Measurements from ENCODE around the gene TOGARAM2.

Gene TOGARAM2

GRCh38 chr2:28981016-28981441 lies at the start of gene TOGARAM2:
TOGARAM2 (plus strand) TSS chr2:28981298; CDS start chr2:28994835, 13,537 bp downstream.
- no peak for DNase-seq (ENCODE audit: low read depth in 2 of 2)

GRCh38 chr2:28934769-28935168 lies 46.3 kb upstream of the TOGARAM2 start:
- no peak for DNase-seq (ENCODE audit: low read depth in 2 of 2)

GRCh38 chr2:28941008-28941407 lies 40.1 kb upstream of the TOGARAM2 start:
- DNase-seq (ENCODE audit: low read depth in 2 of 2): no peak

- no peak for DNase-seq (ENCODE audit: low read depth in 2 of 2)
Observed at GRCh38 chr2:28944535-28945248, 36.4 kb upstream of the TOGARAM2 start.

GRCh38 chr2:28948160-28948559 lies 32.9 kb upstream of the TOGARAM2 start:
- DNase-seq (ENCODE audit: low read depth in 2 of 2): no peak

GRCh38 chr2:28949190-28949589 lies 31.9 kb upstream of the TOGARAM2 start:
- no peak for DNase-seq (ENCODE audit: low read depth in 2 of 2)

GRCh38 chr2:28949617-28950305 lies 31.3 kb upstream of the TOGARAM2 start:
- DNase-seq (ENCODE audit: low read depth in 2 of 2): no peak

GRCh38 chr2:28950941-28951630 lies 30.0 kb upstream of the TOGARAM2 start:
- DNase-seq (ENCODE audit: low read depth in 2 of 2): no peak

GRCh38 chr2:28951910-28952835 lies 28.9 kb upstream of the TOGARAM2 start:
- no peak for DNase-seq (ENCODE audit: low read depth in 2 of 2)

GRCh38 chr2:28952836-28953211 lies 28.3 kb upstream of the TOGARAM2 start:
- DNase-seq (ENCODE audit: low read depth in 2 of 2): no peak

GRCh38 chr2:28955467-28955866 lies 25.6 kb upstream of the TOGARAM2 start:
- DNase-seq (ENCODE audit: low read depth in 2 of 2): no peak

GRCh38 chr2:28956415-28956826 lies 24.7 kb upstream of the TOGARAM2 start:
- DNase-seq (ENCODE audit: low read depth in 2 of 2): no peak

- DNase-seq (ENCODE audit: low read depth in 2 of 2): no peak
Observed at GRCh38 chr2:28956890-28957289, 24.2 kb upstream of the TOGARAM2 start.

- no peak for DNase-seq (ENCODE audit: low read depth in 2 of 2)
Observed at GRCh38 chr2:28958689-28959088, 22.4 kb upstream of the TOGARAM2 start.

- no peak for DNase-seq (ENCODE audit: low read depth in 2 of 2)
Observed at GRCh38 chr2:28960401-28960800, 20.7 kb upstream of the TOGARAM2 start.

GRCh38 chr2:28962505-28962904 lies 18.6 kb upstream of the TOGARAM2 start:
- no peak for DNase-seq (ENCODE audit: low read depth in 2 of 2)

- DNase-seq (ENCODE audit: low read depth in 2 of 2): no peak
Observed at GRCh38 chr2:28970464-28971160, 10.5 kb upstream of the TOGARAM2 start.

GRCh38 chr2:28972778-28973335 lies 8.2 kb upstream of the TOGARAM2 start:
- DNase-seq (ENCODE audit: low read depth in 2 of 2): no peak

GRCh38 chr2:28974252-28974651 lies 6.8 kb upstream of the TOGARAM2 start:
- DNase-seq (ENCODE audit: low read depth in 2 of 2): no peak

GRCh38 chr2:28975671-28976070 lies 5.4 kb upstream of the TOGARAM2 start:
- DNase-seq (ENCODE audit: low read depth in 2 of 2): no peak

GRCh38 chr2:28976584-28976983 lies 4.5 kb upstream of the TOGARAM2 start:
- no peak for DNase-seq (ENCODE audit: low read depth in 2 of 2)
